ENCODE data around the gene ETS1.

GRCh38 chr11:128629516-128630106, 42.3 kb upstream of the ETS1 start:
- TF ChIP-seq, protein P1, sequence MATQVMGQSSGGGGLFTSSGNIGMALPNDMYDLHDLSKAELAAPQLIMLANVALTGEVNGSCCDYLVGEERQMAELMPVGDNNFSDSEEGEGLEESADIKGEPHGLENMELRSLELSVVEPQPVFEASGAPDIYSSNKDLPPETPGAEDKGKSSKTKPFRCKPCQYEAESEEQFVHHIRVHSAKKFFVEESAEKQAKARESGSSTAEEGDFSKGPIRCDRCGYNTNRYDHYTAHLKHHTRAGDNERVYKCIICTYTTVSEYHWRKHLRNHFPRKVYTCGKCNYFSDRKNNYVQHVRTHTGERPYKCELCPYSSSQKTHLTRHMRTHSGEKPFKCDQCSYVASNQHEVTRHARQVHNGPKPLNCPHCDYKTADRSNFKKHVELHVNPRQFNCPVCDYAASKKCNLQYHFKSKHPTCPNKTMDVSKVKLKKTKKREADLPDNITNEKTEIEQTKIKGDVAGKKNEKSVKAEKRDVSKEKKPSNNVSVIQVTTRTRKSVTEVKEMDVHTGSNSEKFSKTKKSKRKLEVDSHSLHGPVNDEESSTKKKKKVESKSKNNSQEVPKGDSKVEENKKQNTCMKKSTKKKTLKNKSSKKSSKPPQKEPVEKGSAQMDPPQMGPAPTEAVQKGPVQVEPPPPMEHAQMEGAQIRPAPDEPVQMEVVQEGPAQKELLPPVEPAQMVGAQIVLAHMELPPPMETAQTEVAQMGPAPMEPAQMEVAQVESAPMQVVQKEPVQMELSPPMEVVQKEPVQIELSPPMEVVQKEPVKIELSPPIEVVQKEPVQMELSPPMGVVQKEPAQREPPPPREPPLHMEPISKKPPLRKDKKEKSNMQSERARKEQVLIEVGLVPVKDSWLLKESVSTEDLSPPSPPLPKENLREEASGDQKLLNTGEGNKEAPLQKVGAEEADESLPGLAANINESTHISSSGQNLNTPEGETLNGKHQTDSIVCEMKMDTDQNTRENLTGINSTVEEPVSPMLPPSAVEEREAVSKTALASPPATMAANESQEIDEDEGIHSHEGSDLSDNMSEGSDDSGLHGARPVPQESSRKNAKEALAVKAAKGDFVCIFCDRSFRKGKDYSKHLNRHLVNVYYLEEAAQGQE (IDR thresholded peaks at IDR 0.05; ENCODE audit: low read depth) = no peak
- TF ChIP-seq CEBPB (IDR thresholded peaks at IDR 0.05) (no peak), EGR1 (IDR thresholded peaks at IDR 0.05) (no peak), CREB1 (IDR thresholded peaks at IDR 0.05; ENCODE audit: low read depth) (no peak)

All from Ishikawa (cell line).